Measurements from ENCODE around the gene ECEL1.

Gene ECEL1

DNA sequence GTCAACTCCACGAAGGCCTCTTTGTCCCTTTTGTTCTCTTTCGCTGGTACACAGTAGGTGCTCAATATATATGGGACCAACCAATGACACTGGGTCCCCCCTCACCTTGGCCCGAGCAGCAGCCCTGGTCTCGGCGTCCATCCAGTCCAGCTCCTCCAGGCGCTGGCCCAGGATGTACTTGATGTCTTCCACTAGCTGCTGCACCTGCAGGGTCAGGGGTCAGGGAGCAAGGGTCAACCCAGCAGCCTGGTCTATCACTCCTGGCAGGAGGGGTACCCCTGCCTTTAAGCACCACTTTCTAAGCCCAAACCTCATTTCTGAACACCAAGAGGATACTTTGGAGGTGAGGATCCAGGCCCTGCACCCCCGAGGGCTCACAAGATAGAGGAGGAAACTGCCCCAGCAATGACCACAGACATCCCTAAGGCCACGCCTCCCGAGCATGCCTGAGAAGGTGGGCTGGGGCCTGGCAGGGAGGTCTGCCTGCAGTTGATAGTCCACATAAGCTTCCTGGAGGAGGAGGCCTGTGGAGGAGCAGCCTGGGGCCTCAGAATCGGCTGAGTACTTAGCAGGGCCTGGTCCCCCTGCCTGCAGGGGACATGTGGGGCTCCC is 4.2 kb downstream of the ECEL1 start:
- no peak for DNase-seq (ENCODE audit: low read depth)
- TF ChIP-seq CTCF (IDR thresholded peaks at IDR 0.05; ENCODE audit: low read length, missing control alignments) = no peak
- H3K4me3 ChIP-seq (replicated peaks; ENCODE audit: low read depth, low read length) = no peak overlapping the region

DNA sequence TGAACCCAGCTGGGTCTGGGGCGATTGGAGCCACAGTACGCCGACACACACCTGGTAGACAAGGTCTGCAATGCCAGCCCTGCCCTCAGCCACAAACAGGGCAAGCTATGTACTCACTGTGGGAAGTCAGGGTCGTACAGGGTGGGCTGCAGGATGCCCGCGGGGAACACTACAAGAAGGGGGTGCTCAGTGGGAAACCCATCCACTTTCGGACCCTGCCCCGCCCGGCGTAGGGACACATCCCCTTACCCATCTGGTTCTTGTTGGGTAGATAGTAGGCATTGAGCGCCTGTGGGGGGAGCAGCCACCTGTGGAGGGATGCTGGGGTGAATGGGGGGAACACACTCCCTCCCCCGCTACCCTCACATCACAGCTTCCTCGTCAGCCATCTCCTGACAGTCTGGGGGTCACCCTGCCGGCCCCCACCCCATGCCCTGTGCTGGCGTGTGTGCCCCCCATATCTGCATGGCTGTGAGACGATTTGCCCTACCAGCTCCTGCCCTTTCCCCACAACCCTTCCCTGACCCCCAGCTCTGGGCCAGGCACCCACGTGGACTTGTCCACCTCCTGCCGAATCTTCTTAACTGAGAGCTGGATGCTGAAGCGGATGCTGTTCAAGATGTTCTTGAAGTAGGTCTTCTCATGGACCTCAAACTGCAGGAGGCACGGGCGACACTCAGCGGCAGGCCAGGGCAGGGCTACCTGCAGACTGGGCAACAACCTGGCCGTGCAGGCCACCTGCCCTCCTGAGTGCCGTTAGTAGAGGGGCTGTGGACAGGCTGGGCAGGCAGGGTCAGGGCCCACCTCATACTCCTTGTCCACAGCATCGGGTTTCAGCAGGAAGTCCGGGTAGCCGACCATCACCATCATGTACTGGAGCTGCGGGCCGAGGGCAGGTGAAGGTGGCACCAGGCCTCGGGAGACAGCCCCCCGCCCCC is 5.1 kb downstream of the ECEL1 start:
- no peak for TF ChIP-seq CTCF (IDR thresholded peaks at IDR 0.05; ENCODE audit: low read length, missing control alignments)
- no peak overlapping the region for H3K4me3 ChIP-seq (replicated peaks; ENCODE audit: low read depth, low read length)
- DNase-seq (ENCODE audit: low read depth) = no peak

- TF ChIP-seq CTCF (IDR thresholded peaks at IDR 0.05; ENCODE audit: low read length, missing control alignments) = no peak
- DNase-seq (ENCODE audit: low read depth) = no peak
- H3K4me3 ChIP-seq (replicated peaks; ENCODE audit: low read depth, low read length) = no peak overlapping the region
Measured at GRCh38 chr2:232481322-232482140, 6.1 kb downstream of the ECEL1 start.

GRCh38 chr2:232480201-232481190 is 7.1 kb downstream of the ECEL1 start:
- no peak for DNase-seq (ENCODE audit: low read depth)
- no peak overlapping the region for H3K4me3 ChIP-seq (replicated peaks; ENCODE audit: low read depth, low read length)
- TF ChIP-seq CTCF (IDR thresholded peaks at IDR 0.05; ENCODE audit: low read length, missing control alignments) = no peak

DNA sequence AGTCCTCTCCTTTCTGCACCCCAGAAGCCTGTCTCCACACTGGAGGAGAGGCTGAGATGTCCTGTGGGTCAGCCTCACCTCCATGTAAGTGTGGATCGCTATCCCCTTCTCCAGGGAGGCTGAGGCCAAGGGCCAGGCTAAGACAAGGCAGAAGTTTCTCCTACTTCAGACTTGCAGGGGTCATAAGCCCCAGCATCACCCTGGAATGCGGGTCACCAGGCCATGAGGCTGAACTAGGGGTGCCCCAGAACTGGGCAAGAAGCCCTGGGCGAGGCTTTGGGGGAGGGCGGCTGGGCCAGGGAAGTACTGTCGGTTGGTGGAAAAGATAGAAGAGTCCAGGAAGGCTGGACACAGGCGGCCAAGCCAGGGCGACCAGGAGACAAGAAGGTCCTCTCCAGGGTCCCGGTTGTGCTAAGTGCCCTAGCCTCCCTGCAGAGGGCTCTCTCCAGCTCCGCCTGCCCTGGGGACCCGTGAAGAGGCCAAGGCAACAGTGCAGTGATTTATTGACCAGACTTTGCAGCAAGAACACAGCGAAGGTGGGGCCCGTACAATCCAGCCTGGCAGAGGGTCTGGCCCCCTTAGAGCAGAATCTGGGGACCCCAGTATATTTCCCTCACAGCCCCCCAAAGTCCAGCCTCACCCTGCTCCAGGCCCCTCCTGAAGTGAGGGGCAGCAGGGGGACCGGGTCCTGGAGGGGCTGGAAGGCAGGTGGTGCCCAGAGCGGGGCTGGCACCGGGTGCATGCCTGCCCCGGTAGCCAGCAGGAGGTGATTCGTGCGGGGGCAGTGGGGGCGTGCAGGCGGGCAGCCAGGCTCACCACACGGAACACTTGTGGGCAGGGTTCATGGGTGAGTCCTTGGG is 8.1 kb downstream of the ECEL1 start:
- no peak for DNase-seq (ENCODE audit: low read depth)
- TF ChIP-seq CTCF (IDR thresholded peaks at IDR 0.05; ENCODE audit: low read length, missing control alignments) = no peak

More for the DNA sequence above, 8.1 kb downstream of the ECEL1 start:
- H3K4me3 ChIP-seq (replicated peaks; ENCODE audit: low read depth, low read length) = no peak overlapping the region
